B cell (primary cell): Measurements from ENCODE around the gene TWNK.

Source experiments
- EZH2 ChIP-seq: IDR thresholded peaks from 2 replicates; pipeline ENCODE4 v1.6.1; 2012; ENCODE audit warnings: borderline replicate concordance, low read depth, mild to moderate bottlenecking, moderate library complexity, low read length; ENCODE audit not compliant: insufficient read depth, poor library complexity, severe bottlenecking
- TF ChIP-seq, protein P1 (sequence below): fragments of 200-600 bp; IDR thresholded peaks from one replicate; pipeline ENCODE4 v1.8.0; 2022; ENCODE audit warnings: antibody characterized with exemption, mild to moderate bottlenecking

DNA sequence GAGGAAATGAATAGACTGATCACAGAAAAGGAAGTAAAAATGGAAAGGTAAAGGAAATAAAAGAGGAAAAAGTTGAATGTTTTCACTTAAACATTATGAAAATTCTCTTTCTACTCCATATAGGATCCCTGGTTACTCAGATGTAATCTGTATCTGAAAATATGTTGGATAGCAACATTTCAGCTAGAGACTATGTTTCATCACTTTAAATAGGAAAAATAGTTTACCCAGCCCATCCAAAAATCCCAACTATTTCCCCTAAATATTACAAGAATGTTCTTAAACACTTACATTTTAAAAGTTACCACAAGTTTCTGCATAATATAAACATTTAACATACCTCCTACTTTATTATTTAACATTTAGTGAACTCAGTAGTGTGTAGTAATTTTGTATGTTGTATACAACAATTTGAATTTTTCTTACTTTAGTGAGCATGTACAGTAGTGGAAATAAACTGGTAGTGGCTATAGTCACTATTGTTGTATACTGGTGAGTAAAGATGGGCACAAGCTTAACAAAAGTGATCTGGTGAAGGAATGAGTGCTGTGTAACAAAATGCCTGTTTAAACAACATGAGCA, 47.5 kb upstream of the TWNK start:
- TF ChIP-seq, protein P1, sequence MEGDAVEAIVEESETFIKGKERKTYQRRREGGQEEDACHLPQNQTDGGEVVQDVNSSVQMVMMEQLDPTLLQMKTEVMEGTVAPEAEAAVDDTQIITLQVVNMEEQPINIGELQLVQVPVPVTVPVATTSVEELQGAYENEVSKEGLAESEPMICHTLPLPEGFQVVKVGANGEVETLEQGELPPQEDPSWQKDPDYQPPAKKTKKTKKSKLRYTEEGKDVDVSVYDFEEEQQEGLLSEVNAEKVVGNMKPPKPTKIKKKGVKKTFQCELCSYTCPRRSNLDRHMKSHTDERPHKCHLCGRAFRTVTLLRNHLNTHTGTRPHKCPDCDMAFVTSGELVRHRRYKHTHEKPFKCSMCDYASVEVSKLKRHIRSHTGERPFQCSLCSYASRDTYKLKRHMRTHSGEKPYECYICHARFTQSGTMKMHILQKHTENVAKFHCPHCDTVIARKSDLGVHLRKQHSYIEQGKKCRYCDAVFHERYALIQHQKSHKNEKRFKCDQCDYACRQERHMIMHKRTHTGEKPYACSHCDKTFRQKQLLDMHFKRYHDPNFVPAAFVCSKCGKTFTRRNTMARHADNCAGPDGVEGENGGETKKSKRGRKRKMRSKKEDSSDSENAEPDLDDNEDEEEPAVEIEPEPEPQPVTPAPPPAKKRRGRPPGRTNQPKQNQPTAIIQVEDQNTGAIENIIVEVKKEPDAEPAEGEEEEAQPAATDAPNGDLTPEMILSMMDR = no peak
- TF ChIP-seq EZH2 = no peak
